Stimulated activated CD8-positive, alpha-beta memory T cell treated with anti-CD3 and anti-CD28 coated beads, Interleukin-12 subunit alpha, Interleukin-12 subunit beta, amount 100 ng/mL, for 24 hours (primary cell): Measurements from ENCODE around the gene CCNJL.
"Not testable (repeated sequence)": the region's sequence is repeated elsewhere in the genome, so short reads cannot be mapped to it uniquely, and the experiment has no call there.

Experiments
- DNase-seq: peaks from one replicate; pipeline ENCODE4 v3.0.0-alpha.2; 2020; ENCODE audit errors: extremely low read depth

CCNJL gene

GRCh38 chr5:160260881-160261815, 51.2 kb downstream of the CCNJL start:
- no peak for DNase-seq

GRCh38 chr5:160260006-160260775, 52.2 kb downstream of the CCNJL start:
- no peak for DNase-seq

GRCh38 chr5:160259341-160259740, 53.0 kb downstream of the CCNJL start:
- DNase-seq, result no peak

GRCh38 chr5:160254706-160255105, 57.7 kb downstream of the CCNJL start:
- no peak for DNase-seq

- no peak for DNase-seq
Observed at GRCh38 chr5:160253441-160253840, 58.9 kb downstream of the CCNJL start.

- DNase-seq, result no peak
Observed at GRCh38 chr5:160252916-160253315, 59.4 kb downstream of the CCNJL start.

- DNase-seq, result no peak
Observed at GRCh38 chr5:160251406-160252155, 60.8 kb downstream of the CCNJL start.

GRCh38 chr5:160250826-160251225, 61.5 kb downstream of the CCNJL start:
- DNase-seq, result no peak

GRCh38 chr5:160250226-160250625, 62.1 kb downstream of the CCNJL start:
- no peak for DNase-seq

GRCh38 chr5:160249570-160249969, 62.8 kb downstream of the CCNJL start:
- not testable (repeated sequence) for DNase-seq

GRCh38 chr5:160245506-160246086, 66.8 kb downstream of the CCNJL start:
- no peak for DNase-seq

GRCh38 chr5:160242145-160242544, 70.2 kb downstream of the CCNJL start:
- DNase-seq, result no peak

- DNase-seq, result no peak
Observed at GRCh38 chr5:160240350-160240749, 72.0 kb downstream of the CCNJL start.

- no peak for DNase-seq
Observed at GRCh38 chr5:160237571-160238093, 74.7 kb downstream of the CCNJL start.

- no peak for DNase-seq
Observed at GRCh38 chr5:160235731-160236130, 76.6 kb downstream of the CCNJL start.

GRCh38 chr5:160233215-160233614, 79.1 kb downstream of the CCNJL start:
- DNase-seq, result no peak

GRCh38 chr5:160231783-160232342, 80.5 kb downstream of the CCNJL start:
- DNase-seq, result no peak

GRCh38 chr5:160230686-160231527, 81.5 kb downstream of the CCNJL start:
- DNase-seq, result no peak

- DNase-seq, result no peak
Observed at GRCh38 chr5:160229190-160229742, 83.1 kb downstream of the CCNJL start, which contains the start of gene FABP6. TSS of gene FABP6 (plus strand) at chr5:160229506. CDS start at chr5:160229558, 52 bp downstream.

- DNase-seq, result no peak
Observed at GRCh38 chr5:160227012-160227411, 85.4 kb downstream of the CCNJL start.
